ENCODE measurements around the gene TPM2.

The TPM2 gene

GRCh38 chr9:35729101-35729500, 39.4 kb upstream of the TPM2 start:
- peak overlapping the region; percentile 94 for H3K27ac ChIP-seq (ENCODE audit: low read depth, low read length)
- H3K9ac ChIP-seq (ENCODE audit: low read length) = peak overlapping the region; percentile 33
- H3K4me1 ChIP-seq (ENCODE audit: control insufficient read depth, insufficient read depth, low read length) = peaks cover 57% of the 10 kb centered on the region

GRCh38 chr9:35728041-35728971, 38.6 kb upstream of the TPM2 start:
- Histone ChIP-seq H3K36me3 (ENCODE audit: control insufficient read depth, insufficient read depth, low read length) (peaks cover 23% of the 10 kb centered on the region), H3K27me3 (ENCODE audit: control insufficient read depth, insufficient read depth, low read length) (no peaks in the 10 kb centered on the region), H3K27ac (ENCODE audit: low read depth, low read length) (peak overlapping the region; percentile 94), H3K4me3 (ENCODE audit: low read length) (peak overlapping the region; percentile 63), H3K4me1 (ENCODE audit: control insufficient read depth, insufficient read depth, low read length) (peaks cover 56% of the 10 kb centered on the region), H3K9ac (ENCODE audit: low read length) (peak overlapping the region; percentile 68)

More at GRCh38 chr9:35729101-35729500, 39.4 kb upstream of the TPM2 start:
- H3K36me3 ChIP-seq (ENCODE audit: control insufficient read depth, insufficient read depth, low read length) = peaks cover 15% of the 10 kb centered on the region
- H3K27me3 ChIP-seq (ENCODE audit: control insufficient read depth, insufficient read depth, low read length) = no peaks in the 10 kb centered on the region
- H3K4me3 ChIP-seq (ENCODE audit: low read length) = peak overlapping the region; percentile 66

GRCh38 chr9:35727676-35728040, 37.9 kb upstream of the TPM2 start:
- H3K4me1 ChIP-seq (ENCODE audit: control insufficient read depth, insufficient read depth, low read length) = peaks cover 50% of the 10 kb centered on the region
- peak overlapping the region; percentile 94 for H3K27ac ChIP-seq (ENCODE audit: low read depth, low read length)
- H3K27me3 ChIP-seq (ENCODE audit: control insufficient read depth, insufficient read depth, low read length) = no peaks in the 10 kb centered on the region
- peaks cover 27% of the 10 kb centered on the region for H3K36me3 ChIP-seq (ENCODE audit: control insufficient read depth, insufficient read depth, low read length)
- peak overlapping the region; percentile 63 for H3K4me3 ChIP-seq (ENCODE audit: low read length)
- peak overlapping the region; percentile 55 for H3K9ac ChIP-seq (ENCODE audit: low read length)

GRCh38 chr9:35726931-35727330, 37.2 kb upstream of the TPM2 start:
- Histone ChIP-seq H3K27ac (ENCODE audit: low read depth, low read length) (peak overlapping the region; percentile 94), H3K27me3 (ENCODE audit: control insufficient read depth, insufficient read depth, low read length) (no peaks in the 10 kb centered on the region), H3K4me1 (ENCODE audit: control insufficient read depth, insufficient read depth, low read length) (peaks cover 50% of the 10 kb centered on the region), H3K9ac (ENCODE audit: low read length) (peak overlapping the region; percentile 55), H3K4me3 (ENCODE audit: low read length) (peak overlapping the region; percentile 63), H3K36me3 (ENCODE audit: control insufficient read depth, insufficient read depth, low read length) (peaks cover 34% of the 10 kb centered on the region)

GRCh38 chr9:35725362-35725761, 35.6 kb upstream of the TPM2 start:
- Histone ChIP-seq H3K9ac (ENCODE audit: low read length) (no peak overlapping the region), H3K27me3 (ENCODE audit: control insufficient read depth, insufficient read depth, low read length) (no peaks in the 10 kb centered on the region), H3K4me1 (ENCODE audit: control insufficient read depth, insufficient read depth, low read length) (peaks cover 41% of the 10 kb centered on the region), H3K4me3 (ENCODE audit: low read length) (no peak overlapping the region), H3K36me3 (ENCODE audit: control insufficient read depth, insufficient read depth, low read length) (peaks cover 48% of the 10 kb centered on the region), H3K27ac (ENCODE audit: low read depth, low read length) (peak overlapping the region; percentile 37)

- no peak overlapping the region for H3K4me3 ChIP-seq (ENCODE audit: low read length)
- no peaks in the 10 kb centered on the region for H3K27me3 ChIP-seq (ENCODE audit: control insufficient read depth, insufficient read depth, low read length)
- no peak overlapping the region for H3K9ac ChIP-seq (ENCODE audit: low read length)
- no peak overlapping the region for H3K27ac ChIP-seq (ENCODE audit: low read depth, low read length)
- H3K4me1 ChIP-seq (ENCODE audit: control insufficient read depth, insufficient read depth, low read length) = peaks cover 27% of the 10 kb centered on the region
- H3K36me3 ChIP-seq (ENCODE audit: control insufficient read depth, insufficient read depth, low read length) = peaks cover 63% of the 10 kb centered on the region
Observed at GRCh38 chr9:35723908-35724307, 34.2 kb upstream of the TPM2 start.

GRCh38 chr9:35723426-35723825, 33.7 kb upstream of the TPM2 start:
- Histone ChIP-seq H3K9ac (ENCODE audit: low read length) (no peak overlapping the region), H3K4me1 (ENCODE audit: control insufficient read depth, insufficient read depth, low read length) (peaks cover 22% of the 10 kb centered on the region), H3K27ac (ENCODE audit: low read depth, low read length) (no peak overlapping the region), H3K4me3 (ENCODE audit: low read length) (no peak overlapping the region), H3K36me3 (ENCODE audit: control insufficient read depth, insufficient read depth, low read length) (peaks cover 68% of the 10 kb centered on the region), H3K27me3 (ENCODE audit: control insufficient read depth, insufficient read depth, low read length) (no peaks in the 10 kb centered on the region)

- no peaks in the 10 kb centered on the region for H3K27me3 ChIP-seq (ENCODE audit: control insufficient read depth, insufficient read depth, low read length)
- H3K9ac ChIP-seq (ENCODE audit: low read length) = no peak overlapping the region
- H3K27ac ChIP-seq (ENCODE audit: low read depth, low read length) = no peak overlapping the region
- H3K36me3 ChIP-seq (ENCODE audit: control insufficient read depth, insufficient read depth, low read length) = peaks cover 91% of the 10 kb centered on the region
- H3K4me3 ChIP-seq (ENCODE audit: low read length) = no peak overlapping the region
- no peaks in the 10 kb centered on the region for H3K4me1 ChIP-seq (ENCODE audit: control insufficient read depth, insufficient read depth, low read length)
Observed at GRCh38 chr9:35719546-35719945, 29.8 kb upstream of the TPM2 start.

GRCh38 chr9:35718721-35719511, 29.2 kb upstream of the TPM2 start:
- Histone ChIP-seq H3K4me1 (ENCODE audit: control insufficient read depth, insufficient read depth, low read length) (no peaks in the 10 kb centered on the region), H3K27me3 (ENCODE audit: control insufficient read depth, insufficient read depth, low read length) (no peaks in the 10 kb centered on the region), H3K9ac (ENCODE audit: low read length) (no peak overlapping the region), H3K4me3 (ENCODE audit: low read length) (no peak overlapping the region), H3K27ac (ENCODE audit: low read depth, low read length) (no peak overlapping the region), H3K36me3 (ENCODE audit: control insufficient read depth, insufficient read depth, low read length) (peaks cover 91% of the 10 kb centered on the region)

- Histone ChIP-seq H3K4me1 (ENCODE audit: control insufficient read depth, insufficient read depth, low read length) (no peaks in the 10 kb centered on the region), H3K27me3 (ENCODE audit: control insufficient read depth, insufficient read depth, low read length) (no peaks in the 10 kb centered on the region), H3K9ac (ENCODE audit: low read length) (no peak overlapping the region), H3K27ac (ENCODE audit: low read depth, low read length) (no peak overlapping the region), H3K4me3 (ENCODE audit: low read length) (no peak overlapping the region), H3K36me3 (ENCODE audit: control insufficient read depth, insufficient read depth, low read length) (peaks cover 89% of the 10 kb centered on the region)
Observed at GRCh38 chr9:35717132-35717870, 27.6 kb upstream of the TPM2 start.

- H3K36me3 ChIP-seq (ENCODE audit: control insufficient read depth, insufficient read depth, low read length) = peaks cover 87% of the 10 kb centered on the region
- H3K9ac ChIP-seq (ENCODE audit: low read length) = no peak overlapping the region
- H3K4me3 ChIP-seq (ENCODE audit: low read length) = no peak overlapping the region
- H3K27me3 ChIP-seq (ENCODE audit: control insufficient read depth, insufficient read depth, low read length) = no peaks in the 10 kb centered on the region
- H3K4me1 ChIP-seq (ENCODE audit: control insufficient read depth, insufficient read depth, low read length) = no peaks in the 10 kb centered on the region
- H3K27ac ChIP-seq (ENCODE audit: low read depth, low read length) = no peak overlapping the region
Observed at GRCh38 chr9:35716230-35716629, 26.5 kb upstream of the TPM2 start.
